Stimulated activated naive CD8-positive, alpha-beta T cell treated with anti-CD3 and anti-CD28 coated beads, Interleukin-15, Interleukin-2, amounts not matched to agents 100 ng/mL and 50 ng/mL, for 24 hours (primary cell): ENCODE data around the gene NKAPD1.
A peak's percentile ranks its signal among the peaks of the same experiment; 100 is the strongest.
"Not testable (repeated sequence)": the region's sequence is repeated elsewhere in the genome, so short reads cannot be mapped to it uniquely, and the experiment has no call there.

Experiments used
- H3K27ac Mint-ChIP-seq: one replicate; pipeline ENCODE4 v1.8.0; 2021; ENCODE audit warnings: mild to moderate bottlenecking, mixed read lengths
- H3K27me3 Mint-ChIP-seq: one replicate; pipeline ENCODE4 v1.8.0; 2021; ENCODE audit warnings: mixed read lengths
- H3K36me3 Mint-ChIP-seq: one replicate; pipeline ENCODE4 v1.8.0; 2021; ENCODE audit warnings: low read depth, mixed read lengths
- H3K4me1 Mint-ChIP-seq: one replicate; pipeline ENCODE4 v1.8.0; 2021; ENCODE audit warnings: low read depth, mixed read lengths
- H3K4me3 Mint-ChIP-seq: one replicate; pipeline ENCODE4 v1.8.0; 2021; ENCODE audit warnings: mild to moderate bottlenecking, mixed read lengths
- H3K9me3 Mint-ChIP-seq: one replicate; pipeline ENCODE4 v1.8.0; 2021; ENCODE audit warnings: mixed read lengths

The NKAPD1 gene

DNA sequence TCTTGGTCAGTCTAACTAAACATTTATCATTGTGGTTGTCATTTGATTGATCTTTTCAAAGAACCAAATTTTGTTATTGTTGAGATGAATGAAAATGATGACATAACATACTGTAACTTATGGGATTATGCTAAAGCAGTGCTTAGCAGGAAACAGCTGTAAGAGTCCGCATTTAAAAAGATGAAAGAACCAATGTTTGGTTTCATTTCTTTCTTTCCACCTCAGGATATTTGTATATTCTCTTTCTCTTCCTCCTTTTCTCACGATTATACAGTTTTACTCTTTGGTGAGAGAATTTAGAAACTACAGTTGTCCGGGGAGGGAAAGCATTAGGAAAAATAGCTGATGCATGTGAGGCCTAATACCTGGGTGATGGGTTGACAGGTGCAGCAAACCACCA, 23.4 kb upstream of the NKAPD1 start:
- Mint-ChIP-seq H3K36me3 (peaks cover 79% of the 10 kb centered on the region), H3K27me3 (no peaks in the 10 kb centered on the region), H3K9me3 (no peaks in the 10 kb centered on the region), H3K4me3 (no peak overlapping the region), H3K27ac (no peak overlapping the region), H3K4me1 (peaks cover 31% of the 10 kb centered on the region)

DNA sequence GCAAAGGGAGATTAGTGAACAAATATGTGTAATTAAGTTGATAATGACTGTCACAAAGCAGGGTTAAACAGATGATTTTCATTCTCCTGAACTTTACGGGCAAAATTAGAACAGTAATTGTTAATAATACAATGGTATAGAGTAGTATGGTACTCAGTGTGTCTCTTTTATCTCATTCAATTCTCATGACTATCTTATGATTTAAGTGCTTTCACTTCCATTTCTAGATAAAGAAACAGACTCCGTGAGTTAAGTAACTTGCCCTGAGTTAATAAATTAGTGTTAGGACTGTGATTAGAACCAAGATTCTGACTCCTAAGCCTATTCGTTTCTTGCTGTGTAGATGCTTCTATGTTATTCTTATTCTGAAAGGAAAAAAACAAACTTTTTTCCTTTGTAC, 22.3 kb upstream of the NKAPD1 start:
- H3K36me3 Mint-ChIP-seq: peaks cover 75% of the 10 kb centered on the region
- no peak overlapping the region for H3K27ac Mint-ChIP-seq
- H3K4me3 Mint-ChIP-seq: no peak overlapping the region
- H3K9me3 Mint-ChIP-seq: no peaks in the 10 kb centered on the region
- H3K27me3 Mint-ChIP-seq: no peaks in the 10 kb centered on the region
- peaks cover 40% of the 10 kb centered on the region for H3K4me1 Mint-ChIP-seq

DNA sequence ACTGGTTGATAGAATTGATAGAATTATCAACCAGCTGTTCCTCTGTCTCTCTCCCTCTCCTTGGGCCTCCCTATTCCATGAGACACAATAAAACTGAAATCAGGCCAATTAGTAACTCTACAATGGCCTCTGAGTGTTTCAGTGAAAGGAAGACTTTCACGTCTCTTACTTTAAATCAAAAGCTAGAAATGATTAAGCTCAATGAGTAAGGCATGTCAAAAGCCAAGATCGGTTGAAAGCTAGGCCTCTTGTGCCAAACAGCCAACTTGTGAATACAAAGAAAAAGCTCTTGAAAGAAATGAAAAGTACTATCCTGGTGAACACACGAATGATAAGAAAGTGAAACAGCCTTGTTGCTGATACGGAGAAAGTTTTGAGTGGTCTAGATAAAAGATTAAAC, 16.9 kb upstream of the NKAPD1 start:
- Mint-ChIP-seq H3K36me3 (peaks cover 63% of the 10 kb centered on the region), H3K4me1 (peaks cover 18% of the 10 kb centered on the region), H3K27me3 (no peaks in the 10 kb centered on the region), H3K4me3 (no peak overlapping the region), H3K27ac (peak overlapping the region; percentile 69), H3K9me3 (no peaks in the 10 kb centered on the region)

DNA sequence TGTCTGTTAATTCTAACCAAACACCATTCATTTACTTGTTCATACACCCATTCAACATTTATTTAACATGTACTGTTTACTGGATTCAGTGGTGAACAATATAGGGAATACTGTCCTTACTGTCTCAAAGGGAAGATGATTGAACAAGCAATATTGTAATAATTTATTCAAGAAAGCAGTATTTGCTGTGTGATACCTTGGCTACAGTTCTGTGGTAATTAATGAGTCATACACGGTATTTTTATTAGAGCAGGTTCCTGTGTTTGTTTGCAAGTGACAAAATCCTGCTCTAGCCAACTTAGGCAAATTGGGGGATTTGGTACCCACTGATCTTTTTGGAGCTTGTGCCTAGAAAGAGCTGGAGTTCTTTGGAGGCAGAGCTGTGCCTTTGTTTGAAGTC, 16.0 kb upstream of the NKAPD1 start:
- Mint-ChIP-seq H3K4me3 (no peak overlapping the region), H3K9me3 (no peaks in the 10 kb centered on the region), H3K36me3 (peaks cover 72% of the 10 kb centered on the region), H3K27me3 (no peaks in the 10 kb centered on the region), H3K4me1 (peaks cover 18% of the 10 kb centered on the region), H3K27ac (no peak overlapping the region)

DNA sequence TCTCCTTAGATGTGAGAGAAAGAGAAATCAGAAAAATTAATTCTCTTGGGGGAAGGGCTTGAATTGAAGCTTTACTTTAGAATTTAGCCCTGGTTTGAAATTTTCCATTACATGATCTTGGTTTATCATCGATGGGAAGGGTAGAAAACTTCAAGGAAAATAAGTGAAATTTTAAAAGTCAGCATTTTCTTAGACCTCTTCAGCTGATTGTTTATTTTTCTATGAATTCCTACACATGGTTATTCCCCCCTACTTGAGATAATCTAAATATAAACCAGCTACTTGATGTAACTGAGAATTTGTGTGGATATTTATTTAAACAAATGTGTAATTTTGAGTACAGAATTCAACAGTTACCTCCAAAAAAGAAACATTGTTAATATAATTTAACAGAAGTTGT, 11.2 kb upstream of the NKAPD1 start:
- H3K9me3 Mint-ChIP-seq: no peaks in the 10 kb centered on the region
- no peak overlapping the region for H3K4me3 Mint-ChIP-seq
- no peaks in the 10 kb centered on the region for H3K4me1 Mint-ChIP-seq
- no peaks in the 10 kb centered on the region for H3K27me3 Mint-ChIP-seq
- peaks cover 43% of the 10 kb centered on the region for H3K36me3 Mint-ChIP-seq
- no peak overlapping the region for H3K27ac Mint-ChIP-seq

DNA sequence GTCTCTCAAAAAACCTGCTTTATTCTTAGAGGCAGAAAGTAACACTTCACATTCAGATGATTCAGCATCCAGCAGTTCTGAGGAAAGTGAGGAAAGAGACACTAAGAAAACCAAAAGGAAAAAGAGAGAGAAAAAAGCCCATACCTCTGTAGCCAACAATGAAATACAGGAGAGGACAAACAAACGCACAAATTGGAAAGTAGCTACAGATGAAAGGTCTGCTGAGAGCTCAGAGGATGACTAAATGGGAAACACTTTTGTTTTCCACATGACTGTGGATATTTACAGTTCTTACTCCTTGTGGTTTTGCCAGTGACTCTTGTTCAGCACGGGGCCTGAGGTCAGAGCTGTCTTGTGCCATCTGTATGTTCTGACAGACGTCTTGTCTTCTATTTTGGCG, 8.6 kb downstream of the NKAPD1 start:
- peak overlapping the region; percentile 61 for H3K27ac Mint-ChIP-seq
- H3K36me3 Mint-ChIP-seq: peaks cover 83% of the 10 kb centered on the region
- peak overlapping the region; percentile 8 for H3K4me3 Mint-ChIP-seq
- H3K4me1 Mint-ChIP-seq: peaks cover 56% of the 10 kb centered on the region
- no peaks in the 10 kb centered on the region for H3K9me3 Mint-ChIP-seq
- H3K27me3 Mint-ChIP-seq: no peaks in the 10 kb centered on the region

DNA sequence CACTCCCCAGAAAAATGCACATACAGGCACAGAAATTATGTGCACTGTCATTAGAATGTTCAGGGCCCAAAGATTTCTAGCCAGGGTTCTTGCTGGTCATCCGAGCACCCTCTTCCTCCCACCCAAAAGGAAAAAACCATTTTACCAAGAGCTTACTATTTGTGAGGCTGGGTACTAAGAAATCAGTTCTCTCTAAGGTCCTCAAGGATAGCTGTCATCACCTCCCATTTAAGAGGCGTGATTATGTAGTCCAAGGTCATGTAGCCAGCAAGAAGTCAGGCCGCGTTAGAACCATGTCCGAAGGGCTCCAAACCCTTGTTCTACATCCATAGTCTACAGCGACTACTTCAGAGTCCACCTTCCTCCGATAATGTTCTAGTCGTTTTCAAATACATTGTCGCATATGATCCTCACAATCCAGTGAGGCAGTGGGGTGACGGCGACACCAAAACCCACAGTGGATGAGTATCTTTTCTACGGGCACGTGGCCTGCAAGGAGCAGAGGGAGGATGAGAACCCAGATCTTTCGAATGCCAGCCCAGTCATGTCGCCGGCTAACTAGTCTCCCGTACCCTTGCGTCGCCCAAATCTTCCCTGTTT, 11.8 kb downstream of the NKAPD1 start:
- Mint-ChIP-seq H3K27me3 (no peaks in the 10 kb centered on the region), H3K4me1 (peaks cover 75% of the 10 kb centered on the region), H3K36me3 (peaks cover 84% of the 10 kb centered on the region), H3K4me3 (peak overlapping the region; percentile 97), H3K27ac (peak overlapping the region; percentile 98), H3K9me3 (no peaks in the 10 kb centered on the region)

DNA sequence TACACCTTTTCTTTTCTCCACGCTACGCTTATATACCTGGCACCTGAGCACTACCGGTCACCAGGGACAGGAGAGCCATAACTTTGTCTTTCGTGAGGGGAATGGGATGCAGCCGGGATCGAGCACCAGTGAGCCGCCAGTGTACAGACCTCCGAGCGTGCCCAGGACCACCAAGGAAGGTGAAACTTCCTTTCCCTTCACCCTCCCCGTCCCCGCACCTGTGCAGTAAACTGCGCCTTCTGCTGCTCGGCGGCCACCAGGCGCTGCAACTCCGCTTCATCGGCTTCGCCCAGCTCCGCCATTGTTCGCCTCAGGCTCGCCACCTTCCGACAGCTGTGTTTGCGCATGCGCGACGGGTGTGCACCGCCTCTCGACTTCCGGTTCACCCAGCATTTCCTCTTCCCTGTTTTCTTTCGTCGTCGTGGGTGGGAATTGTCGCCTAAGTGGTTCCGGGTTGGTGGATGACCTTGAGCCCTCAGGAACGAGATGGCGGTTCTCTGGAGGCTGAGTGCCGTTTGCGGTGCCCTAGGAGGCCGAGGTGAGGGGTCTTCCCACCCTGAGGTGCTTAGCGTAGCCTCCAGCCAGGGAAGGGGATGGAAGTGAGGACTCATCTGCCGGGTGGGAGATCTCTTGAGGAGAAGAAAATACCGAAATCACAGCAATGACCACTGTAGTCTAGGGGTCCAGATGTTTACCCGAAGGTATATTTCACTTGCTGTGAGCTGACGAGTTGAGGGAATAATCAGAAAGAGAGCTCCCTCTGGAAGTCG, 12.5 kb downstream of the NKAPD1 start, which contains the start of the genes SDHD and TIMM8B:
SDHD (plus strand) TSS at position 452 of the 770 bp plus-strand sequence; CDS start at position 487, 35 bp downstream.
TIMM8B (minus strand) TSS at position 335 of the 770 bp plus-strand sequence; CDS start at position 302, 33 bp downstream.
- H3K9me3 Mint-ChIP-seq: no peaks in the 10 kb centered on the region

DNA sequence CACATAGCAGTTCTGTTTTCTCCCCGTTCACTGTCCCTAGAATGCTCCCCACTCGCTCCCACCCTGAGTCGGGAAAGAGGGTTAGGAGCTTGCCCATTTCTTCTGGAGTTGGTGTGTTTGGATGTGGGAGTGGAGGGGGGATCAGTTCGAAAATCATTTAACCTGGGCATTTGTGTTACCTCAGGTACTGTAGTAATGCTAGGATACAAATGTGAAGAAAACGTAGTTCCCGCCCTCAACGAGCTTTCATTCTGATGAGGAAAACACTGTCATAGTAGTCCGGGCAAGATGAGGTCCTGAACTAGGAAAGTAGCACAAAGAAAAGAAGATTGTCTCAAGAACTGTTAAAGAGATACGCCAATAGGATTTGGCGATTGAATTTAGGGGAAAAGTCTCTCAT, 13.1 kb downstream of the NKAPD1 start:
- Mint-ChIP-seq H3K27me3 (no peaks in the 10 kb centered on the region), H3K4me3 (peak overlapping the region; percentile 97), H3K36me3 (peaks cover 89% of the 10 kb centered on the region), H3K4me1 (peaks cover 74% of the 10 kb centered on the region), H3K27ac (peak overlapping the region; percentile 98), H3K9me3 (no peaks in the 10 kb centered on the region)

More for the DNA sequence above, 12.5 kb downstream of the NKAPD1 start, which contains the start of the genes SDHD and TIMM8B:
- Mint-ChIP-seq H3K4me3 (peak within 1 kb of the TSS; percentile 97), H3K36me3 (peaks cover 88% of the 10 kb centered on the region), H3K4me1 (peaks cover 78% of the 10 kb centered on the region), H3K27ac (peak within 1 kb of the TSS; percentile 98), H3K27me3 (no peaks in the 10 kb centered on the region)

DNA sequence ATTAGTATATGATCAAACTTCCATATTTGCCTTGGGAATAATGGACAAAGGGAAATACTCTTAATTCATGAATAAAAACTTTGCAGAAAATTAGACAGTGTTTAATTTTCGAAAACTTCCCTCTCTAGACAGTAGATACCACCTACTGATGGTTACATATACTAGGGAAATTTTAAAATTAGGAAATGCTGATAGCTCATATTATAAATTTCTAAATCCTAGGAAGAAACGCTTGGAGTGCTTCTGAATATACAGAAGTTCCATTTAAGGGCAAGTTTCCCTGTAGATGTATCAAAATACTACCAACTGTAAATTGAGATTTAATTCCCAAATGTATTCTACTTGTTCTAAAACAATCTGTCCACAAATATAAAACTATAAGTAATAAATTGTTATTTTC, 21.2 kb downstream of the NKAPD1 start:
- not testable (repeated sequence) for H3K4me3 Mint-ChIP-seq, H3K9me3 Mint-ChIP-seq, H3K27me3 Mint-ChIP-seq, H3K4me1 Mint-ChIP-seq, H3K27ac Mint-ChIP-seq
- H3K36me3 Mint-ChIP-seq: peaks cover 50% of the 10 kb centered on the region

DNA sequence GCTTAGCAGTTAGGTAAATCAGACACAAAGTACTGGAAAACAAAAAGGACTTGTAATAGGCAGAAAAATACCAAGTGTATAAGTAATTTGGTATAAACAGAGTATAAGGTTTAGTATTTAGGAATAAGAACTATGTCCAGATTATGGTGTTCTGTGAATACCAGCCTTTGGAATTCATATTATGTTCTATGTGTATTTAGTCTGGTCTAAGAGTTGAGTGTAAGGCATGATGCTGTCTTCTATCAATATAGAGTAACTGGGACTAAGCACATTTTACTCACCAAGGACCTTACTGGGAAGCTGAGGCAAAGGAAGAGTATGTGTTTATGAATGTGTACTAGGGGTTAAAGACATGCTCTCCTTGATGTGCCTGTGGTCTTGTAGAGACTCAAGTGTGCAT, 22.1 kb downstream of the NKAPD1 start:
- no peaks in the 10 kb centered on the region for H3K9me3 Mint-ChIP-seq
- peaks cover 44% of the 10 kb centered on the region for H3K36me3 Mint-ChIP-seq
- peaks cover 2% of the 10 kb centered on the region for H3K4me1 Mint-ChIP-seq
- H3K27me3 Mint-ChIP-seq: no peaks in the 10 kb centered on the region
- H3K4me3 Mint-ChIP-seq: no peak overlapping the region
- H3K27ac Mint-ChIP-seq: no peak overlapping the region

DNA sequence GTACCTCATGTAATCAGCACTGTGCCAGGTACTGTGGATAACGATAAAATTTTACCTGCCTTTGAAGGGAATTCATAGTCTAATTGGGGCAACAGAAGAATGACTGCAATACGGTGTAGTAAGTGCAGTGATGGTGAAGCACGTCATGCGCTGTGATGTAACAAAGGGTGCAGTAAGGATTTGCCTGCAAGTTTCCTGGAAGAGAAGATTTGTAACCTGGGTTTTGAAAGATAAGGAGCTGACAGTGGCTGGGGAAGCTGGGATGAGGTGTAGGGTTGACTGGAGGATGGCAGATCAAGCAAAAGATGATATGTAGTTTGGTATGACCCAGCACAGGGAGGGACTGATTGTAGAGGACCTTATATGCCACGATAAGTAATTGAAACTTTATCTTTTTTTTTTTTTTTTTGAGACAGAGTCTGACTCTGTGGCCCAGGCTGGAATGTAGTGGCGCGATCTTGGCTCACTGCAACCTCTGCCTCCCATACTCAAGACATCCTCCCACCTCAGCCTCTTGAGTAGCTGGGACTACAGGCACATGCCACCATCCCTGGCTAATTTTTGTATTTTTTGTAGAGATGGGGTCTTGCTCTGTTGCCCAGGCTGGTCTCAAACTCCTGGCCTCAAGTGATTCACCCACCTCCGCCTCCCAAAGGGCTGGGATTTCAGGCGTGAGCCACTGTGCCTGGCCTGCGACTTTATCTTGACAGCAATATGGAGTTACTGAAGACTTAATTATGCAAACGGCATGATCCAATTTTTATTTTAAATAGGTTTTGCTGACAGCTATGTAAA, 23.8 kb downstream of the NKAPD1 start:
- H3K27ac Mint-ChIP-seq: no peak overlapping the region
- H3K4me3 Mint-ChIP-seq: no peak overlapping the region

DNA sequence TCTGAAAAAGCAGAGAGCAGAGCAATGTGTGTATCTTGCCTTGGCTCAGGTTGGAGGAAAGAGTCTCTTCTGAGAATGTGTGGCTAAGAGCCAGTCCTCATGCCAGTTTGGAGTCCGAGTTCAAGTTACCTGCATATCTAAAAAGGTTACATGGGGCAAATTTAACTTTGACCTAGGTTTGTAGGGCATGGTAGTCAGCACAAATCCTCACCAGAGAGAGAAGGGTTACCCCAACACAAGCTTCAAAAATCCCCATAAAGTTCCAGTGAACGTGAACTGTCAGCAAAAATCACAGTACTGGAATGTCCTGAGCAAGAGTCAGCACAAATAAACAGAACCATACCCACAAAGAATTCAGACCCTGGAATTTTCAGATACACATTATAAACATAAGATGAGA, 26.4 kb downstream of the NKAPD1 start:
- no peaks in the 10 kb centered on the region for H3K9me3 Mint-ChIP-seq
- H3K4me3 Mint-ChIP-seq: no peak overlapping the region

More for the DNA sequence above, 23.8 kb downstream of the NKAPD1 start:
- Mint-ChIP-seq H3K36me3 (peaks cover 29% of the 10 kb centered on the region), H3K9me3 (no peaks in the 10 kb centered on the region), H3K27me3 (no peaks in the 10 kb centered on the region), H3K4me1 (no peaks in the 10 kb centered on the region)

DNA sequence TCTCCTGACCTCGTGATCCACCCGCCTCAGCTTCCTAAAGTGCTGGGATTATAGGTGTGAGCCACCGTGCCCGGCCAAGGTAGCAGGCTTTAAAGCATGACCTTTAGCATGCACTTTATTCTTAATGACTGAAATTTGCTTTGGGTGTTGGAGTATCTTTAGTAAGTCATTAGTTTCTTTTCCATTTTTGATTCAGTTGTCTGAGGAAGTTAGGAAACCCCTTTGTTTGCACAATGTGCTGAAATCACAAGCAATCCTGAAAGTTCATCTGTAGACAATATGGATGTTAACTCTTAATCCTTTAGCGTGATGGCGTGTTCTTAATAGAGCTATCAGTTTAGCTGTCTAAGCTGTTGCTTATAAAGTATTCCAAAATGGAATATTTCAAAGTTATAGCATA, 29.3 kb downstream of the NKAPD1 start:
- Mint-ChIP-seq H3K4me3 (no peak overlapping the region), H3K9me3 (no peaks in the 10 kb centered on the region), H3K36me3 (peaks cover 3% of the 10 kb centered on the region), H3K27me3 (no peaks in the 10 kb centered on the region), H3K4me1 (peaks cover 3% of the 10 kb centered on the region), H3K27ac (no peak overlapping the region)

More for the DNA sequence above, 26.4 kb downstream of the NKAPD1 start:
- H3K4me1 Mint-ChIP-seq: peaks cover 3% of the 10 kb centered on the region
- no peaks in the 10 kb centered on the region for H3K27me3 Mint-ChIP-seq
- peaks cover 17% of the 10 kb centered on the region for H3K36me3 Mint-ChIP-seq
- no peak overlapping the region for H3K27ac Mint-ChIP-seq

DNA sequence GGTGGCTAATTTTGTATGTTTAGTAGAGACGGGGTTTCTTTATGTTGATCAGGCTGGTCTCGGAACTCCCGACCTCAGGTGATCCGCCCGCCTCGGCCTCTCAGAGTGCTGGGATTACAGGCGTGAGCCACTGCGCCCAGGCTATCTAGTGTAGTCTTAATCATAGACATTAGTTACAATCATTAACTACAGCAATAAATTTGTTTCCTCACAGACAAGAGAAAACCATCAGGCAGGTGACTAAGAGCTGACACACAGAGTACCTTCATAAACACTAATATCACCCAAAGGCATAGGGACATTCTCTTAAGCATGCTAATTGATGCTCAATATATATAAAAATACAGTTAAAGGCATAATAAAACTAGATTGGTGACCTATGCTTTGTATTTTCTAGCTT, 32.0 kb downstream of the NKAPD1 start:
- Mint-ChIP-seq H3K4me3 (no peak overlapping the region), H3K36me3 (peaks cover 6% of the 10 kb centered on the region), H3K4me1 (peaks cover 3% of the 10 kb centered on the region), H3K27me3 (no peaks in the 10 kb centered on the region), H3K9me3 (no peaks in the 10 kb centered on the region), H3K27ac (no peak overlapping the region)
